Activated T-helper 17 cell treated with anti-CD3 and anti-CD28 coated beads, Interleukin-2, amount 50 U/mL, for 72 hours (primary cell): Measurements from ENCODE around the gene CCDC34. TPM values are rescaled to one million over a fixed set of nuclear protein-coding genes. Genes with fewer than 3 reads are reported as not detected.
"Not testable (repeated sequence)": the region's sequence is repeated elsewhere in the genome, so short reads cannot be mapped to it uniquely, and the experiment has no call there.

ENCODE experiments used
- ATAC-seq: fragments of 150-1000 bp; cut with Tn5 transposase; replicated peaks from 2 replicates; pipeline ENCODE4 v1.10.0; 2021; ENCODE audit warnings: mild to moderate bottlenecking, moderate library complexity
- H3K27ac Mint-ChIP-seq: one replicate; pipeline ENCODE4 v1.8.0; 2022; ENCODE audit warnings: mixed read lengths
- H3K27me3 Mint-ChIP-seq: one replicate; pipeline ENCODE4 v1.8.0; 2022; ENCODE audit warnings: mixed read lengths
- H3K36me3 Mint-ChIP-seq: one replicate; pipeline ENCODE4 v1.8.0; 2022; ENCODE audit warnings: low read depth, mild to moderate bottlenecking, mixed read lengths
- H3K4me1 Mint-ChIP-seq: one replicate; pipeline ENCODE4 v1.8.0; 2022; ENCODE audit warnings: mixed read lengths
- H3K4me3 Mint-ChIP-seq: one replicate; pipeline ENCODE4 v1.8.0; 2022; ENCODE audit warnings: mild to moderate bottlenecking, mixed read lengths
- H3K9me3 Mint-ChIP-seq: one replicate; pipeline ENCODE4 v1.8.0; 2022; ENCODE audit warnings: mixed read lengths
- total RNA-seq, 2 donors: library from RNA; stranded (reverse); gene quantifications; one replicate each; pipeline ENCODE4 v1.2.3, GENCODE V29; 2022

CCDC34 gene
- total RNA-seq, 2 donors from 2014 or later: 9.8 to 19.1 TPM

GRCh38 chr11:27357250-27357649, 5.8 kb downstream of the CCDC34 start:
- ATAC-seq: no peak
- Mint-ChIP-seq H3K4me3 (no peak overlapping the region), H3K4me1 (peaks cover 4% of the 10 kb centered on the region), H3K36me3 (no peaks in the 10 kb centered on the region), H3K27ac (no peak overlapping the region), H3K27me3 (no peaks in the 10 kb centered on the region), H3K9me3 (no peaks in the 10 kb centered on the region)

- H3K4me1 Mint-ChIP-seq: no peaks in the 10 kb centered on the region
- ATAC-seq: no peak
- H3K27ac Mint-ChIP-seq: no peak overlapping the region
- no peaks in the 10 kb centered on the region for H3K27me3 Mint-ChIP-seq
- H3K36me3 Mint-ChIP-seq: no peaks in the 10 kb centered on the region
- no peak overlapping the region for H3K4me3 Mint-ChIP-seq
- H3K9me3 Mint-ChIP-seq: no peaks in the 10 kb centered on the region
Observed at GRCh38 chr11:27356624-27357222, 6.3 kb downstream of the CCDC34 start.

DNA sequence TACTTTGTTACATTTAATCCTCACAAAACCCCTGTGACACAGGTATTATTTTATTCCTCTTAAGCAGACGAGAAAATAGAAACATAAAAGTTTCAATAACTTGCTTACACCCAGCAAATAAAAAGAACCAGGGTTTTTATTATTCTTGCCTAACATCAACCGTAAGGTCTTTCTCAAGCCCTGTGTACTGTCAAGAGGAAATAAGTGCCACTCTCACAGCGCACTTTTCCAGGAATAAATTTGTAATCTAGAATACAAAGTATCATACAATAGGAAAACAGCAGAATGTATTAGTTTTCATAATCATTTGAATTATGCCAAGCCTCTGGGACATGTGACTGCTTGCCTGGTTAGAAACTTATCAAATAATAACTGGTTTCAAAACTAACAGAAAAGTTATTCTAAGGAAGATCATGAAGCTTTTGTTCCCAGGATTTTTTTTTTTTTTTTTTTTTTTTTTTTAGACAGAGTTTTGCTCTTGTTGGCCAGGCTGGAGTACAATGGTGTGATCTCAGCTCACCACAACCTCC, 7.4 kb downstream of the CCDC34 start:
- ATAC-seq: no peak
- no peak overlapping the region for H3K4me3 Mint-ChIP-seq

DNA sequence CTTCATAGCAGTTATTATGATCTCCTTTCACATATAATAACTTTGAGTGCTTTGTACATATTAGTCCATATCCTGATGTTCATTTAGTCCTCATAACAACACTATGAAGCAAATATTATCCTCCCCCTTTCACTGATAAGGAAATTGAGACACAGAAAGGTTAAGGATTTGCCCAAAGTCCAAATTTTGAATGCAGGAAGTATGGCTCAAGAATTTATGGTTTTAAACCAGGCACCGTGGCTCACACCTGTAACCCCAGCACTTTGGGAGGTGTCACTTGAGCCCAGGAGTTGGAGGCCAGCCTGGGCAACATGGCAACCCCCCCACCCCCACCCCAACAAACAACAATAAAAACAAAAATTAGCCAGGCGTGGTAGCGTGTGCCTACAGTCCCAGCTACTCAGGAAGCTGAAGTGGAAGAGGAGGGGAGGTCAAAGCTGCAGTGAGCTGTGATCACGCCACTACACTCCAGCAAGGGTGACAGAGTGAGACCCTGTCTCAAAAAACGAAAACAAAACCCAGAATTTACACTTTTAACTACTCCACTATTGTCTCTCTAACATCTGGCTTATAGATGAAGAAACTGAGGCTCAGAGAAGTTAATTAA, 8.6 kb downstream of the CCDC34 start:
- peaks cover 11% of the 10 kb centered on the region for H3K36me3 Mint-ChIP-seq

More for the DNA sequence above, 7.4 kb downstream of the CCDC34 start:
- H3K27ac Mint-ChIP-seq: no peak overlapping the region
- H3K4me1 Mint-ChIP-seq: no peaks in the 10 kb centered on the region
- H3K36me3 Mint-ChIP-seq: no peaks in the 10 kb centered on the region
- no peaks in the 10 kb centered on the region for H3K9me3 Mint-ChIP-seq
- no peaks in the 10 kb centered on the region for H3K27me3 Mint-ChIP-seq

GRCh38 chr11:27353593-27354358, 9.2 kb downstream of the CCDC34 start:
- peak; percentile 45 for ATAC-seq
- Mint-ChIP-seq H3K27ac (no peak overlapping the region), H3K4me1 (no peaks in the 10 kb centered on the region), H3K27me3 (no peaks in the 10 kb centered on the region), H3K9me3 (no peaks in the 10 kb centered on the region), H3K36me3 (peaks cover 11% of the 10 kb centered on the region), H3K4me3 (no peak overlapping the region)

More for the DNA sequence above, 8.6 kb downstream of the CCDC34 start:
- H3K27me3 Mint-ChIP-seq: no peaks in the 10 kb centered on the region
- ATAC-seq: no peak
- no peak overlapping the region for H3K27ac Mint-ChIP-seq
- no peaks in the 10 kb centered on the region for H3K4me1 Mint-ChIP-seq
- H3K4me3 Mint-ChIP-seq: no peak overlapping the region
- H3K9me3 Mint-ChIP-seq: no peaks in the 10 kb centered on the region

DNA sequence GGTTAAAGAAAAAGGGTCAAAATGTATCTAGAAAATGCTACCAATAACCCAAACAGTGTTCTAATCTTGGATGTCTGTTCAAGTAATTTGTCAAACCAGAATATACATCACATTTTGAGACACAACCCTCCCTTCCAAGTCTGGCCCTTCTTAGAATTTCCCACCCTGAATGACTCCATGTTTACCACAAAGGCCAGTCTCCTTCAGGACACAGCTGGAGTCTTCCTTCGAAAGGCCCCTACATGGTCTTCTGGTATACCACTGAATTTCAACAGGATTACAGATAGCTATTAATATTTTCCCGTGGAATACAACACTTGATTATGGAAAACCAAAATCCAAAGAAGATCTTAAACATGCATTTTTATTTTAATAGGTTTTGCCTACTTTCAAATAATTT, 10.2 kb downstream of the CCDC34 start:
- no peak overlapping the region for H3K27ac Mint-ChIP-seq
- no peak for ATAC-seq
- no peak overlapping the region for H3K4me3 Mint-ChIP-seq
- H3K9me3 Mint-ChIP-seq: no peaks in the 10 kb centered on the region
- no peaks in the 10 kb centered on the region for H3K4me1 Mint-ChIP-seq
- H3K27me3 Mint-ChIP-seq: no peaks in the 10 kb centered on the region
- H3K36me3 Mint-ChIP-seq: peaks cover 16% of the 10 kb centered on the region

GRCh38 chr11:27350511-27350910, 12.5 kb downstream of the CCDC34 start:
- ATAC-seq: no peak
- no peak overlapping the region for H3K4me3 Mint-ChIP-seq
- H3K4me1 Mint-ChIP-seq: no peaks in the 10 kb centered on the region
- H3K27ac Mint-ChIP-seq: no peak overlapping the region
- no peaks in the 10 kb centered on the region for H3K27me3 Mint-ChIP-seq
- no peaks in the 10 kb centered on the region for H3K9me3 Mint-ChIP-seq
- peaks cover 16% of the 10 kb centered on the region for H3K36me3 Mint-ChIP-seq

- H3K27ac Mint-ChIP-seq: no peak overlapping the region
- no peaks in the 10 kb centered on the region for H3K9me3 Mint-ChIP-seq
- peaks cover 16% of the 10 kb centered on the region for H3K36me3 Mint-ChIP-seq
- no peak overlapping the region for H3K4me3 Mint-ChIP-seq
- no peaks in the 10 kb centered on the region for H3K27me3 Mint-ChIP-seq
- ATAC-seq: no peak
- no peaks in the 10 kb centered on the region for H3K4me1 Mint-ChIP-seq
Observed at GRCh38 chr11:27349919-27350318, 13.1 kb downstream of the CCDC34 start.

- H3K4me3 Mint-ChIP-seq: no peak overlapping the region
- no peaks in the 10 kb centered on the region for H3K4me1 Mint-ChIP-seq
- no peaks in the 10 kb centered on the region for H3K9me3 Mint-ChIP-seq
- H3K27me3 Mint-ChIP-seq: no peaks in the 10 kb centered on the region
- no peak overlapping the region for H3K27ac Mint-ChIP-seq
- ATAC-seq: no peak
- H3K36me3 Mint-ChIP-seq: peaks cover 16% of the 10 kb centered on the region
Observed at GRCh38 chr11:27348340-27348873, 14.6 kb downstream of the CCDC34 start.

DNA sequence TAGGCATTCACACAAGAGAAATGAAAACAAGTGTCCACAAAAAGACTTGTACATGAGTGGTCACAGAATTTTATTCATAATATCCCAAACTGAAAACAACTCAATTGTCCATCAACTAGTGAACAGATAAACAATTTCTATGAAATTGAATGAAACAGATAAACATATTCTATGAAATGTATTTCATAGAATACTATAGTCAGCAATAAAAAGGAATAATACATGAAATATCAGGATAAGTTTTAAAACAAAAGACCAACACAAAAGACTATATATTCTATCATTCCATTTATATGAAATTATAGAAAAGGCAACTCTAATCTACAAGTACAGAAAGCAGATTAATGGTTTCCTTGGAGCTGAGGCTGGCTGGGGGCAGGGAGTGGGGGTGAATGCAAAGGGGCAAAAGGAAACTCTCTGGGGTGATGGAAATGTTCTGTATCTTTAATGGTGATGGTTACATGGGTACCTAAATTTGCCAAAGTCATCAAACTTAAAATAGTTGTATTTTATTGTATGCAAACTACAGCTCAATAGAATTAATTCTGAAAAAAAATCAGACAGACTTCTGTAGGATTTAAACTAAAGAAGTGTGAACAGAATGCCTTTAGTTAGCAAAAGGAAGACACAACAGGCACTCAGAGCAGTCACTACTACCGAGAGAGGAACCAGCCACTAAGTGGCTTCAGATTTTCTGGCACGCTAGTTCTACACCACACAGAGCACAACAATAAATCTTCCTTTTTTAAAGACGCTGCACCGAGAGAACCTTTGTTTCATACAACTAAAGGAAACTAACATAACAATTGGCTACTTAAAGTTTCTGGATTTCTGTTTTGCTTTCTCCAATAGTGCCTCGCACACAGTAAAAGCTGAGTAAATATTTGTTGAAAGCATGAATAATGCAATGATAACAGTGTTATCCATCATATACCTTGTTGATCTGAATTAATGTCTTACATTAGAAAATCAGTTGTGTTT, 15.4 kb downstream of the CCDC34 start:
- ATAC-seq: no peak
- peaks cover 16% of the 10 kb centered on the region for H3K36me3 Mint-ChIP-seq
- no peaks in the 10 kb centered on the region for H3K9me3 Mint-ChIP-seq
- no peaks in the 10 kb centered on the region for H3K4me1 Mint-ChIP-seq
- no peaks in the 10 kb centered on the region for H3K27me3 Mint-ChIP-seq
- no peak overlapping the region for H3K4me3 Mint-ChIP-seq
- no peak overlapping the region for H3K27ac Mint-ChIP-seq

- Mint-ChIP-seq H3K4me1 (no peaks in the 10 kb centered on the region), H3K36me3 (peaks cover 5% of the 10 kb centered on the region), H3K9me3 (no peaks in the 10 kb centered on the region), H3K4me3 (no peak overlapping the region), H3K27ac (no peak overlapping the region), H3K27me3 (no peaks in the 10 kb centered on the region)
- no peak for ATAC-seq
Observed at GRCh38 chr11:27339941-27340340, 23.1 kb downstream of the CCDC34 start.

GRCh38 chr11:27334764-27335163, 28.3 kb downstream of the CCDC34 start:
- H3K9me3 Mint-ChIP-seq, H3K4me1 Mint-ChIP-seq, H3K27ac Mint-ChIP-seq, H3K4me3 Mint-ChIP-seq, H3K27me3 Mint-ChIP-seq, ATAC-seq, H3K36me3 Mint-ChIP-seq: not testable (repeated sequence)

DNA sequence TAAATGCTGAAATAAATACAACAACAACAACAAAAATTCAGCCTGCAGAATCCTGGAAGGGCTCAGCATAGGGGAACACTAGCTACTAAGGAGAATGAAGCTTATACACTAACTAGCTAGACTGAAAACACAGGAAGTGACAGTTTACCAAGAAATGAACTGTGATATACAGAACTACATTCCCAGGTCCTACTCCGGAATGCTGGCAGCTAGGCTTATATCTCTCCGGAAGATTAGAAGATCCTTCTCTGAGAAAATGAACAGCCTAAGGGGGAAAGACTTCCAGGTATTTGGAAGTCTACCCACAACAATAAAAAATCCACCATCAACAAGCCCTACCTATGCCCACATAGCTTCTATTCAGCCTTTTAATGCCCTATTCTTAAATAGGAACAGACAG, 31.0 kb downstream of the CCDC34 start:
- H3K4me1 Mint-ChIP-seq: no peaks in the 10 kb centered on the region
- H3K9me3 Mint-ChIP-seq: no peaks in the 10 kb centered on the region
- H3K36me3 Mint-ChIP-seq: no peaks in the 10 kb centered on the region
- H3K4me3 Mint-ChIP-seq: no peak overlapping the region
- no peak overlapping the region for H3K27ac Mint-ChIP-seq
- ATAC-seq: no peak
- H3K27me3 Mint-ChIP-seq: no peaks in the 10 kb centered on the region
